MM.1S (cell line): Measurements from ENCODE around the gene STAP1.

ENCODE experiments used
- DNase-seq: peaks from one replicate; pipeline ENCODE4 v3.0.0-alpha.2; 2015
- H2AFZ ChIP-seq: fragments of 300-600 bp; sonication (generic); 2 replicates; pipeline ENCODE4 v1.6.0; 2016; ENCODE audit warnings: antibody characterized with exemption, low read length
- H3F3A ChIP-seq: fragments of 300-600 bp; sonication (generic); 2 replicates; pipeline ENCODE4 v1.6.1; 2016; ENCODE audit warnings: mild to moderate bottlenecking, antibody characterized with exemption, low read length, moderate library complexity, mixed read lengths; ENCODE audit not compliant: insufficient read depth
- H3K27ac ChIP-seq: fragments of 300-600 bp; sonication (generic); 2 replicates; pipeline ENCODE4 v1.5.1; 2016; ENCODE audit warnings: mild to moderate bottlenecking, low read length
- H3K27me3 ChIP-seq: fragments of 300-600 bp; sonication (generic); replicated peaks from 2 replicates; pipeline ENCODE4 v1.6.0; 2016; ENCODE audit warnings: low read length; ENCODE audit not compliant: insufficient read depth
- H3K36me3 ChIP-seq: fragments of 300-600 bp; sonication (generic); replicated peaks from 2 replicates; pipeline ENCODE4 v1.6.1; 2016; ENCODE audit warnings: mild to moderate bottlenecking, low read length, mixed read lengths; ENCODE audit not compliant: insufficient read depth
- H3K4me1 ChIP-seq: fragments of 300-600 bp; sonication (generic); 2 replicates; pipeline ENCODE4 v1.6.1; 2016; ENCODE audit warnings: low read length, mixed read lengths
- H3K4me2 ChIP-seq: fragments of 300-600 bp; sonication (generic); 2 replicates; pipeline ENCODE4 v1.6.0; 2016; ENCODE audit warnings: low read depth, low read length
- H3K4me3 ChIP-seq: fragments of 300-600 bp; sonication (generic); 2 replicates; pipeline ENCODE4 v1.5.1; 2016; ENCODE audit warnings: low read length, mixed read lengths
- H3K79me2 ChIP-seq: fragments of 300-600 bp; sonication (generic); 2 replicates; pipeline ENCODE4 v1.6.1; 2016; ENCODE audit warnings: mixed run types, low read length, mixed read lengths
- H3K9ac ChIP-seq: fragments of 300-600 bp; sonication (generic); 2 replicates; pipeline ENCODE4 v1.6.1; 2016; ENCODE audit warnings: low read length, mixed read lengths
- H3K9me2 ChIP-seq: fragments of 300-600 bp; sonication (generic); replicated peaks from 2 replicates; pipeline ENCODE4 v1.6.1; 2016; ENCODE audit warnings: mild to moderate bottlenecking, low read length, mixed read lengths; ENCODE audit not compliant: insufficient read depth
- H3K9me3 ChIP-seq: fragments of 300-600 bp; sonication (generic); replicated peaks from 2 replicates; pipeline ENCODE4 v1.6.1; 2016; ENCODE audit warnings: mild to moderate bottlenecking, low read length, mixed read lengths; ENCODE audit not compliant: insufficient read depth
- H4K20me1 ChIP-seq: fragments of 300-600 bp; sonication (generic); 2 replicates; pipeline ENCODE4 v1.6.1; 2016; ENCODE audit warnings: mild to moderate bottlenecking, low read length, moderate library complexity, mixed read lengths; ENCODE audit not compliant: insufficient read depth
- EZH2 ChIP-seq: fragments of 300-600 bp; sonication (generic); optimal IDR thresholded peaks from 2 replicates; pipeline ENCODE3; 2017; ENCODE audit warnings: low read depth, mild to moderate bottlenecking, antibody characterized with exemption, low read length, mixed read lengths
- EZH2phosphoT487 ChIP-seq: fragments of 300-600 bp; sonication (generic); IDR thresholded peaks from 2 replicates; pipeline ENCODE4 v1.6.1; 2018; ENCODE audit warnings: antibody characterized with exemption, low read length
- TF ChIP-seq, protein P1 (sequence below): fragments of 300-600 bp; sonication (generic); IDR thresholded peaks from 2 replicates; pipeline ENCODE4 v1.5.1; 2016; ENCODE audit warnings: antibody characterized with exemption, low read length, mixed read lengths

The STAP1 gene

DNA sequence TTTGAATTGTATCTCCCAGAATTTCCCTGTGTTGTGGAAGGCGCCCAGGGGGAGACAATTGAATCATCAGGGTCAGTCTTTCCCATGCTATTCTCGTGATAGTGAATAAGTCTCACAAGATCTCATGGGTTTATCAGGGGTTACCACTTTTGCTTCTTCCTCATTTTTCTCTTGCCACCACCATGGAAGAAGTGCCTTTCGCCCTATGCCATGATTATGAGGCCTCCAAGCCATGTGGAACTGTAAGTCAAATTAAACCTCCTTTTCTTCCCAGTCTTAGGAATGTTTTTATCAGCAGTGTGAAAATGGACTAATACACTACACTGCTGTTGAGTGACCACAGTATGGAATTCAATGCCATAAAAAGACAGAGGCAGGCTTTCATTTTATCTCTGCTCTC, 25.4 kb upstream of the STAP1 start:
- no peak overlapping the region for H3K9ac ChIP-seq
- no peaks in the 10 kb centered on the region for H3K4me1 ChIP-seq
- H3K4me3 ChIP-seq: no peak overlapping the region
- no peak overlapping the region for H2AFZ ChIP-seq
- no peaks in the 10 kb centered on the region for H3F3A ChIP-seq
- no peaks in the 10 kb centered on the region for H3K27me3 ChIP-seq
- peaks cover 32% of the 10 kb centered on the region for H3K79me2 ChIP-seq
- no peaks in the 10 kb centered on the region for H3K9me3 ChIP-seq
- H3K9me2 ChIP-seq: no peaks in the 10 kb centered on the region
- H3K4me2 ChIP-seq: no peak overlapping the region
- H3K36me3 ChIP-seq: peaks cover 14% of the 10 kb centered on the region
- DNase-seq: no peak
- TF ChIP-seq EZH2 (no peak), EZH2phosphoT487 (no peak)
- TF ChIP-seq, protein P1, sequence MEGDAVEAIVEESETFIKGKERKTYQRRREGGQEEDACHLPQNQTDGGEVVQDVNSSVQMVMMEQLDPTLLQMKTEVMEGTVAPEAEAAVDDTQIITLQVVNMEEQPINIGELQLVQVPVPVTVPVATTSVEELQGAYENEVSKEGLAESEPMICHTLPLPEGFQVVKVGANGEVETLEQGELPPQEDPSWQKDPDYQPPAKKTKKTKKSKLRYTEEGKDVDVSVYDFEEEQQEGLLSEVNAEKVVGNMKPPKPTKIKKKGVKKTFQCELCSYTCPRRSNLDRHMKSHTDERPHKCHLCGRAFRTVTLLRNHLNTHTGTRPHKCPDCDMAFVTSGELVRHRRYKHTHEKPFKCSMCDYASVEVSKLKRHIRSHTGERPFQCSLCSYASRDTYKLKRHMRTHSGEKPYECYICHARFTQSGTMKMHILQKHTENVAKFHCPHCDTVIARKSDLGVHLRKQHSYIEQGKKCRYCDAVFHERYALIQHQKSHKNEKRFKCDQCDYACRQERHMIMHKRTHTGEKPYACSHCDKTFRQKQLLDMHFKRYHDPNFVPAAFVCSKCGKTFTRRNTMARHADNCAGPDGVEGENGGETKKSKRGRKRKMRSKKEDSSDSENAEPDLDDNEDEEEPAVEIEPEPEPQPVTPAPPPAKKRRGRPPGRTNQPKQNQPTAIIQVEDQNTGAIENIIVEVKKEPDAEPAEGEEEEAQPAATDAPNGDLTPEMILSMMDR: no peak
- no peak overlapping the region for H3K27ac ChIP-seq
- no peaks in the 10 kb centered on the region for H4K20me1 ChIP-seq

DNA sequence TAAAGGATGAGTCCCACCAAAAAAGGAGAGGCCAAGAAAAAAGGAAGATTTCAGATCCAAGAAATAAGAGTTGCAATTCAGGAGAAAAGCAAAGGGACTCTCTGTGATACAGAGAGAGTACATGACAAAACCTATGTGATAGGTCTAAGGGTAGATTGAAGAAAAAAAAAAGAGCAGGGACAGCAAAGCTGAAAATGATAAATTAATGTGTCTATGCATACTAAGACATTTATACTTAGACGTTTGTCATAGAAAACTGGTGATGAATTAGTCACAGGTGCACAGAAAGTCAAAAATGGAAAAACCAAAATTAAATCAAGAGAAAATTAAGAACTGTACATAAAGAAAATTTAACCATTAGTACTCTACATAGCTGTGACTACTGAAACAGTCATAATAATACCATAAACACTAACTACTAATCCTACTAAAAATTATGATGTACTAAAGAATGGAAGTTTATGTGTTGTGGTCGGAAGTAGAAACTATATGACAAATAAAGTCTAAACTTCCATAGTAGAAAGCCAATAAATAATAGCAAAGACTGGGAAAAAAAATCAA, 23.2 kb upstream of the STAP1 start:
- no peak for TF ChIP-seq EZH2phosphoT487
- TF ChIP-seq, protein P1: no peak
- no peak for TF ChIP-seq EZH2
- Histone ChIP-seq H3K9me2 (no peaks in the 10 kb centered on the region), H3F3A (no peaks in the 10 kb centered on the region; the same call in 1 of the 2 replicates), H3K4me1 (no peaks in the 10 kb centered on the region), H2AFZ (no peak overlapping the region), H3K9me3 (no peaks in the 10 kb centered on the region), H3K79me2 (peaks cover 27% of the 10 kb centered on the region; the same call in 1 of the 2 replicates), H3K36me3 (peaks cover 23% of the 10 kb centered on the region), H3K27ac (no peak overlapping the region), H4K20me1 (no peaks in the 10 kb centered on the region), H3K9ac (no peak overlapping the region), H3K4me3 (no peak overlapping the region), H3K4me2 (no peak overlapping the region), H3K27me3 (no peaks in the 10 kb centered on the region)
- DNase-seq: no peak

DNA sequence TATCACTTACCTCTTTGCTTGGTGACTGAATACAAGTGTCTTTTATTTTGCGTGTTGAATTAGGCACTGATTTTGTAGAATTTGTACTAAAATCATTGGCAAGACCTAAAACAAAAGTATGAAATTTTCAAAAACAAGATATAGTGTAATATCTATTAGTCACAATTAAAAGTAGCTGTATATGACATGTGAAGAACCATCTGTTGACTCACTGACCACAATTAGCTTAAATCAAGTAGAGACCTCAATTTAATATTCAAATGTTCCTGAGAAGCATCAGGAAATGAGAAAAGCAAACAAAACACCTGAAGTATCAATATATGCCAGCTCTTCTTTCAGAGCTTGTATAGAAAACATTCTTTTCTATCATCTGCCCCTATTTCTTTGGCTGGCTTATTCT, 18.7 kb upstream of the STAP1 start:
- H3K9me2 ChIP-seq: no peaks in the 10 kb centered on the region
- no peak overlapping the region for H3K9ac ChIP-seq
- no peak overlapping the region for H3K27ac ChIP-seq
- no peak overlapping the region for H2AFZ ChIP-seq
- no peaks in the 10 kb centered on the region for H4K20me1 ChIP-seq
- peaks cover 5% of the 10 kb centered on the region; the same call in 1 of the 2 replicates for H3K4me1 ChIP-seq
- no peak overlapping the region for H3K4me3 ChIP-seq
- peaks cover 11% of the 10 kb centered on the region for H3K36me3 ChIP-seq
- TF ChIP-seq EZH2: no peak
- no peak for TF ChIP-seq EZH2phosphoT487
- TF ChIP-seq, protein P1: no peak
- peaks cover 1% of the 10 kb centered on the region; the same call in 1 of the 2 replicates for H3F3A ChIP-seq
- peaks cover 45% of the 10 kb centered on the region for H3K79me2 ChIP-seq
- no peak for DNase-seq
- H3K27me3 ChIP-seq: no peaks in the 10 kb centered on the region
- no peak overlapping the region for H3K4me2 ChIP-seq
- no peaks in the 10 kb centered on the region for H3K9me3 ChIP-seq
